ENCODE results near the gene NUP58.
A peak's percentile ranks its signal among the peaks of the same experiment; 100 is the strongest.
"Not testable (repeated sequence)": the region's sequence is repeated elsewhere in the genome, so short reads cannot be mapped to it uniquely, and the experiment has no call there.

Gene NUP58

DNA sequence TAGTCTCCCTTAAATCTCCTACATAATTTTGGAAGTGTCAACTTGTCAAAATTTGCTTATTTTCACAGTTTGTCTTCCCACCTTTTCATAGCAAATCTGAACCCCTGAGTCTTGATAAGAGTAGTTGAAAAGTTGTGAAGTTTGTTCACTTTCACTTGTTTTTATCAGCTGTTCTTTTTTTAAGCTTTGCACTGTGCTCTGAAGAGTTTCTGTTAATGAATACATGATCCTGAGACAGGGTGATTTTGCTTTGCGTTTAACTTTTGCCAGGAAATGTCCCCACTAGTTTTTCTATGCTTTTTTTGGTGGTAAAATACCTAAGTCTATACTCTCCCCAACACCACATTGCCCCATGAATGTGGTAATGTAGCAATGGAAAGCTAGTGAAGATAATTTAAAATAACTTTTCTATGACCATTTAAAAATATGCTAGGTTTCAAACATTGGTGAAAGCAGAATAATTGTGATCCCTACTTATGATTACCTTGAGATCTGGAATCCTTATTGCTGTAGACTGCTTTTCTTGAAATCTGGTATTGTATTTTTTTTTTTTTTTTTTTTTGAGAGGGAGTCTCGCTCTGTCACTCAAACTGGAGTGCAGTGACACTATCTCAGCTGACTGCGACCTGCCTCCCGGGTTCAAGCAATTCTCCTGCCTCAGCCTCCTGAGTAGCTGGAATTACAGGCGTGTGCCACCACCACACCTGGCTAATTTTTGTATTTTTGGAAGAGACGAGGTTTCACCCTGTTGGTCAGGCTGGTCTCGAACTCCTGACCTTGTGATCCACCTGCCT is 5.4 kb downstream of the NUP58 start:
- DNase-seq, result no peak

DNA sequence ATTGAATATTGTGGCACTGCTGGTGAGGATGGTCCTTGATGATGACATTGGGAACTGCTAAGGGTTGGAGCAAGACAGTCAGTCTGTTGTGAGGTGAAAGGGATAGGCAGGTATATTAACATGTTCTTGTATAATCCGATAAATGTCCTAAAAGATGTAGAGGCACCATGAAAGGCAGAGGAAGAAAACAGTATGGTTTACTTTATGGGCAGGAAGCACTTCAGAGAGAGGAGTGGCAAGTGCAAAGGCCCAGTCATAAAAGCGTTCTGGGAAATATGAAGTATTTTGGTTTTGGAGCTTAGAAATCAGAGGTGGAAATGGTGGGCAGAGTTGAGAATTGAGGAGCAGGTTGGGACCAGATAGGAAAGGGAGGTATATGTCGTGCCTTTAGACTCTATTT is 9.5 kb downstream of the NUP58 start:
- no peak for DNase-seq

DNA sequence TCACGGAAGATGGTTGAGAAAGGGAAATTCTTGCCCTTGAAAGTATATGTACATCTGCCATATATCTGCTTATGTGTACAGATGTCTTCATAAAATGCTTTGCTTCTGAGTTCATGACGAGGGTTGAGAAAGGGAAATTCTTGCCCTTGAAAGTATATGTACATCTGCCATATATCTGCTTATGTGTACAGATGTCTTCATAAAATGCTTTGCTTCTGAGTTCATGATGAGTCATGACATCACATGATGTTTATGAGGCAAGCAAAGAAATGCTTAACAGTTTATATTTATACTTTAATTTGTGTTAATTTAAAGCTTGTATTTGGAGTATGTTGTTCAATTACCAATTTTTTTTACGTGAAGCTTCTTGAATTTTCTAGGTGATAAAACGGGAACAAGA is 17.5 kb downstream of the NUP58 start:
- peak; percentile 43 for DNase-seq

- DNase-seq, result no peak
Measured at GRCh38 chr13:25319771-25320170, 18.3 kb downstream of the NUP58 start.

DNA sequence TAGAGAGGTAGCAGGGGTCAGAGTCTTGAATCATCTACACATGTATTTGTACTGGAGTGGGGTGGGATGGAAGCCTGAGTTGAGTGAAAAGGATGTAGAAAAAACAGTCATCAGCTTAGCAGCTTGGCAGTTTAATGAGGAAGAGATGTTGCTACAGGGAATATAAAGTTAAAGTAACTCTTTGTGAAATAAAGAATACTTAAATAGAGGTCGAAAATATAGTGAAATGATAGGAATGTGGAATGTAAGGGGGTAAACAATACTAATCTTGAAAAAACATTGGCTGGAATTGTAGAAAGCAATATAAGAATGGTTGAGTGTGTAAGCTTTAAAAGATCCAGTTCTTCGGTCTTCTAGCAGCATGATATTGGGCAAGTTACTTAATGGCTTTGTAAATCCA is 22.7 kb downstream of the NUP58 start:
- no peak for DNase-seq

DNA sequence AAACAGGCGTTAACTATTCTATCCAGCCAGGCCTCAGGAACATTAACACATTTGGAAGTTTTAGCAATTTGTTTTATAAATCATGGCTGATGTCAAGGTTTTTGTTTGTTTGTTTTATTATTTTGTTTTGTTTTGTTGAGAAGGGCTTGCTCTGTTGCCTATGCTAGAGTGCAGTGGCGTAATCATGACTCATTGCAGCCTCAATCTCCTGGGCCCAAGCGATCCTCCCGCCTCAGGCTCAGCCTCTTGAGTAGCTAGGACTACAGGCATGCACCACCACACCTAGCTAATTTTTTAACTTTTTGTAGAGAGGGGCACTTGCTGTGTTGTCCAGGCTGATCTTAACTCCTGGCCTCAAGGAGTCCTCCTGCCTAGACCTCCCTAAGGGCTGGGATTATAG is 28.3 kb downstream of the NUP58 start:
- DNase-seq, result peak; percentile 6

GRCh38 chr13:25330541-25330940 is 29.1 kb downstream of the NUP58 start:
- peak; percentile 22 for DNase-seq

GRCh38 chr13:25335856-25336255 is 34.4 kb downstream of the NUP58 start:
- no peak for DNase-seq

- DNase-seq, result no peak
Measured at GRCh38 chr13:25345576-25345975, 44.2 kb downstream of the NUP58 start.

DNA sequence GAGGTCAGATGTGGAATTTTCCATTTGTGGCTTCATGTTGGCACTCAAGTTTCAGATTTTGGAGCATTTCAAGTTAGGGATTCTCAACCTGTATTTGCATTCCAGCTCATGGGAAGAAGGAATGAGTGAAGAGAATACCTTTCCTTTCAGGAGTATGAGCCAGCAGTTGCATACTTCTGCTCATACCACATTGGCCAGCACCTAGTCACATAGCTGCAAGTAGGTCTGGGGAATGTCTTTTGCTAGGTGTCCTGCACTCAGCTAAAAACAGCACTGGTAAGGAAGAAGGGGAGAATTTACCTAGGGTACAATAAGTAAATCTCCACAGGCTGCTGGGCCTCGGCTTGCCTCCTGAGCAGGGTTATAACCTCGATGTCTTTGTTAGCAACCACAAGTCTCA is 45.7 kb downstream of the NUP58 start:
- DNase-seq, result no peak

- no peak for DNase-seq
Measured at GRCh38 chr13:25351404-25351803, 50.0 kb downstream of the NUP58 start.

- no peak for DNase-seq
Measured at GRCh38 chr13:25352230-25352629, 50.8 kb downstream of the NUP58 start.

DNA sequence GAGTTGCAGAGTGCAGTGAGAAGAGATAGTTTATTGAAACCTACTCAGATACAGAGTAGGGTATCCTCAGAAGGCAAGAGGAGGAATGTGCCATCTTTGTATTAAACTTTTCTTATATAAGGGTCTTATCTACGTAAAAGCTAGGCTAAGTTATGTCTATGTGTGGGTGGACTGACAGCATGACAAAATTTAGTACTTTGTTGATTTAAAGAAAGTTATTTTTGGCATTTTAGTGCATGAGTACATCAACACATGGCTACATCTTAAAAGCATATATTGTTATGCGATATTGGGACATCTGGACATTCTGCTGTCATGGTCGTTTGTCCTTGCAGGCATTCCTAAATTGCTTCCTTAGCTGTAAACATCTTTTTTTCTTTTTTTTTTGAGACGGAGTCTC is 51.4 kb downstream of the NUP58 start:
- no peak for DNase-seq

- DNase-seq, result no peak
Measured at GRCh38 chr13:25353344-25353743, 51.9 kb downstream of the NUP58 start.

- DNase-seq, result no peak
Measured at GRCh38 chr13:25354377-25354776, 53.0 kb downstream of the NUP58 start.

DNA sequence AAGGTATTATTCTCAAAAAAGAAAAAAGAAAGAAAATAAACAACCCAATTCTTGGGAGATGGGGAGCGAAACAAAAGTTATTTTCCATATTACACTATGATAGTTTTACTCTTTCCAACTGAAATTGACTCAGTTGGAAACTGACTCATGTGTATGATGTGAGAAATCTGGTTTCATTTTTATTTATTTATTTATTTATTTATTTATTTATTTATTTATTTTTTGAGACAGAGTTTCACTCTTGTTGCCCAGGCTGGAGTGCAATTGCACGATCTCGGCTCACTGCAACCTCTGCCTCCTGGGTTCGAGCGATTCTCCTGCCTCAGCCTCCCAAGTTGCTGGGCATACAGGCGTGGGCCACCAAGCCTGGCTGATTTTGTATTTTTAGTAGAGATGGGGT is 59.0 kb downstream of the NUP58 start:
- not testable (repeated sequence) for DNase-seq

DNA sequence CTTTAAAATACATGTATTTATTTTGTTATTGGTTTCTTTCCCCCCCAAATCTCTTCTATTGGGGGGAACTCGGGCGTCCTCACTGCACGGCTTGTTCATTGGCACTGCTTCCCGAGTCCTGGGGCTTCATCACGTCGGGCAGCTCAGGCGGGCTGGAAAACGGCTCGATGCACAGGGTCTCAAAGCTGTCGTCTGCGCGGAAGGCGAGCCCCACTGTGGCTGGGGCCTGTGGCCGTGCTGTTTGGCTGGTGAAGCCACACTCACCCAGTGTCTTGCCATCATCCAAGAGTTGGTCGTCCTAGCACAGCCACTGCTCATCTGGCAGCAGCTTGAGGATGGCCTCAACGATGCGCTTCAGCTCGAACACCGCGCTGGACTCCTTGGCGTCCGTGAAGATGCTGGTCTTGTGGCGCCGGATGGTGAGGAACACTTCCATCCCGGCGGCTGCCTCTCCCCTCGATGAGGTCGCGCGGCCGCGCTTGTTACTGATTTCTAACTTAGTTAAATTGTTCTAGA is 64.4 kb downstream of the NUP58 start:
- no peak for DNase-seq

GRCh38 chr13:25371158-25371874 is 69.9 kb downstream of the NUP58 start:
- DNase-seq, result no peak

DNA sequence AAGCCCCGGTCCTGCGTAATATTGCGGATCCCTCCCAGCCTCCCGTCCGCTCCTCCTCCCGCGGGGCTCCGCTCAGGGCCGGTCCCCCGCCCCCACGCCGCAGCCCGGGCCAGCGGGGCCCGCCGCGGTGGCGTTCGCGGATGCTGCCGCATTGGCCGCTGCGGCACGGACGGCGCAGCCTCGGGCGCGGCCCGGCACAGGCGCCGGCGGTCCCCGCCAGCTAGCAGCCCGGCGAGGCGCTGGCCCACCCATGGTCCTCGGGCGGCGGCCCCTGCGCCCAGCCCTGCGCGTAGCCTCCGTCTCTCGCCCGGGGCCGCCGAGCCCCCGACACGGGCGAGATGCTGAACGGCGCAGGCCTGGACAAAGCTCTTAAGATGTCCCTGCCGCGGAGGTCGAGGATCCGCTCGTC is 70.5 kb downstream of the NUP58 start, which contains the start of gene ATP8A2:
ATP8A2 (plus strand) TSS at position 100 of the 409 bp plus-strand sequence; CDS start at position 339, 239 bp downstream.
- no peak for DNase-seq

GRCh38 chr13:25372284-25373081 is 71.1 kb downstream of the NUP58 start:
- no peak for DNase-seq

- peak; percentile 29 for DNase-seq
Measured at GRCh38 chr13:25375727-25376358, 74.4 kb downstream of the NUP58 start.

- DNase-seq, result no peak
Measured at GRCh38 chr13:25377244-25377962, 76.0 kb downstream of the NUP58 start.

Data from fibroblast of upper back skin (primary cell).